Type B pancreatic cell (in vitro differentiated cells): ENCODE data around the gene KLHL36. TPM values are rescaled to one million over a fixed set of nuclear protein-coding genes. Genes with fewer than 3 reads are reported as not detected.
"Not testable (repeated sequence)": the region's sequence is repeated elsewhere in the genome, so short reads cannot be mapped to it uniquely, and the experiment has no call there.

ENCODE experiments used
- DNase-seq: peaks from one replicate; pipeline ENCODE4 v3.0.0; 2021; ENCODE audit warnings: mixed read lengths; ENCODE audit not compliant: unreplicated experiment; ENCODE audit errors: extremely low spot score
- H3K27ac Mint-ChIP-seq: 2 replicates; pipeline ENCODE4 v1.8.0; 2021; ENCODE audit warnings: mild to moderate bottlenecking, mixed read lengths
- H3K27me3 Mint-ChIP-seq: 2 replicates; pipeline ENCODE4 v1.8.0; 2021; ENCODE audit warnings: mixed read lengths
- H3K36me3 Mint-ChIP-seq: 2 replicates; pipeline ENCODE4 v1.8.0; 2021; ENCODE audit warnings: mixed read lengths
- H3K4me1 Mint-ChIP-seq: one replicate; pipeline ENCODE4 v1.8.0; 2021; ENCODE audit warnings: mixed read lengths; ENCODE audit not compliant: unreplicated experiment
- H3K4me3 Mint-ChIP-seq: 2 replicates; pipeline ENCODE4 v1.8.0; 2021; ENCODE audit warnings: mild to moderate bottlenecking, mixed read lengths
- H3K9me3 Mint-ChIP-seq: 2 replicates; pipeline ENCODE4 v1.8.0; 2021; ENCODE audit warnings: mixed read lengths
- CTCF ChIP-seq: fragments of 200-600 bp; sonication (generic); conservative IDR thresholded peaks from 2 replicates; pipeline ENCODE4 v1.5.0; 2021; ENCODE audit warnings: antibody characterized with exemption, mild to moderate bottlenecking
- total RNA-seq: library from RNA; stranded (reverse); gene quantifications from 2 replicates; pipeline ENCODE4 v1.2.1, GENCODE V29; 2021; ENCODE audit warnings: low replicate concordance

KLHL36 gene
- total RNA-seq, 1 donor from 2014 or later = 40.3 TPM

- Mint-ChIP-seq H3K4me1 (peaks cover under 1% of the 10 kb centered on the region), H3K9me3 (no peaks in the 10 kb centered on the region), H3K27me3 (no peaks in the 10 kb centered on the region), H3K4me3 (no peak overlapping the region), H3K36me3 (no peaks in the 10 kb centered on the region), H3K27ac (no peak overlapping the region)
- no peak for TF ChIP-seq CTCF
- no peak for DNase-seq
Observed at GRCh38 chr16:84628226-84628731, 20.0 kb upstream of the KLHL36 start.

DNA sequence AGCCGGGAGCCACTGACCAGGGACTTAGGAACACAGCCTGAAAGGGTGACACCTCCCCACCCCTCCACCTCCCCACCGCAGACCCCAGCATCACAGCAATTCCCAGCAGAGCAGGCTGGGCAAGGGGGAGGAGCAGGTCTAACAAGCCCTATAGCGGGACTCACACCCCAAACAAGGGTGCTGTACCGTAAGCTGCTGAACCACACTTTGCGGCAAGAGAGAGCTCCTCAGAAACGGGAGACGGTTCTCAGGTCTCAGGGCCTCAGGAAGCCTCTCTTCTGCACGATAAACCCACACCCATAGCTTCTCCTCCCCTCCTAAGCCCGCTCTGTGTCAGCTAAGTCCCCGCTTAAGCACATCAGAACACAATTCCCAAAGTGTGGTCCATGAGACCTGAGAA lies 18.7 kb upstream of the KLHL36 start:
- Mint-ChIP-seq H3K4me3 (no peak overlapping the region), H3K4me1 (peaks cover 11% of the 10 kb centered on the region), H3K27me3 (peaks cover 3% of the 10 kb centered on the region), H3K27ac (no peak overlapping the region), H3K9me3 (no peaks in the 10 kb centered on the region), H3K36me3 (no peaks in the 10 kb centered on the region)
- TF ChIP-seq CTCF = no peak
- no peak for DNase-seq

- DNase-seq = no peak
- no peaks in the 10 kb centered on the region for H3K9me3 Mint-ChIP-seq
- H3K27me3 Mint-ChIP-seq = peaks cover 3% of the 10 kb centered on the region
- no peak overlapping the region for H3K4me3 Mint-ChIP-seq
- peaks cover 11% of the 10 kb centered on the region for H3K4me1 Mint-ChIP-seq
- H3K27ac Mint-ChIP-seq = no peak overlapping the region
- H3K36me3 Mint-ChIP-seq = no peaks in the 10 kb centered on the region
- no peak for TF ChIP-seq CTCF
Observed at GRCh38 chr16:84630009-84630408, 18.3 kb upstream of the KLHL36 start.

GRCh38 chr16:84630446-84631152 lies 17.7 kb upstream of the KLHL36 start:
- H3K4me1 Mint-ChIP-seq = peaks cover 11% of the 10 kb centered on the region
- no peak for TF ChIP-seq CTCF
- H3K9me3 Mint-ChIP-seq = no peaks in the 10 kb centered on the region
- peaks cover 3% of the 10 kb centered on the region for H3K27me3 Mint-ChIP-seq
- H3K27ac Mint-ChIP-seq = no peak overlapping the region
- no peaks in the 10 kb centered on the region for H3K36me3 Mint-ChIP-seq
- H3K4me3 Mint-ChIP-seq = no peak overlapping the region
- DNase-seq = no peak

DNA sequence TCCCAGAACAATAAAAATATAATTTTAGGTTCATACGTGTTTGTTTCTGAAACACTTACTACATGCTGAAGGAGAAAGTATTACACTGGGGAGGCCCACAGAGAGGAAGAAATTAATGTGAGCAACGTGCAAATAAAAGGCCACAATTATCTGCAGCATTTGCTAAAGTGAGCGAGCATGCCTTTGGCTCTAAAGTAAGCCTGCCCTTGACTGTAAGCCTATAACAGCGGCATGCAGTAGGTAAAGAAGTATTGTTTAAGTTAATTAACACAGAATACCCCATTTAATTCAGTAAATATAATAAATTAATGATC lies 17.2 kb upstream of the KLHL36 start:
- no peak overlapping the region for H3K27ac Mint-ChIP-seq
- peaks cover 11% of the 10 kb centered on the region for H3K4me1 Mint-ChIP-seq
- no peaks in the 10 kb centered on the region for H3K36me3 Mint-ChIP-seq
- TF ChIP-seq CTCF = no peak
- peaks cover 3% of the 10 kb centered on the region for H3K27me3 Mint-ChIP-seq
- no peaks in the 10 kb centered on the region for H3K9me3 Mint-ChIP-seq
- no peak overlapping the region for H3K4me3 Mint-ChIP-seq
- no peak for DNase-seq

- peaks cover 3% of the 10 kb centered on the region for H3K27me3 Mint-ChIP-seq
- no peak overlapping the region for H3K4me3 Mint-ChIP-seq
- TF ChIP-seq CTCF = no peak
- no peak overlapping the region for H3K27ac Mint-ChIP-seq
- H3K4me1 Mint-ChIP-seq = peaks cover 11% of the 10 kb centered on the region
- no peak for DNase-seq
- H3K9me3 Mint-ChIP-seq = peaks cover 2% of the 10 kb centered on the region
- no peaks in the 10 kb centered on the region for H3K36me3 Mint-ChIP-seq
Observed at GRCh38 chr16:84631886-84632285, 16.4 kb upstream of the KLHL36 start.

- H3K4me1 Mint-ChIP-seq = peaks cover 11% of the 10 kb centered on the region
- not testable (repeated sequence) for H3K4me3 Mint-ChIP-seq, DNase-seq, H3K27me3 Mint-ChIP-seq, H3K9me3 Mint-ChIP-seq, H3K36me3 Mint-ChIP-seq, H3K27ac Mint-ChIP-seq
Observed at GRCh38 chr16:84632862-84633261, 15.4 kb upstream of the KLHL36 start.
